DMS 273 treated with DMSO at 0.1 percent for 48 hours (cell line): ENCODE data around the gene DEPDC1.
A peak's percentile ranks its signal among the peaks of the same experiment; 100 is the strongest.
"Not testable (repeated sequence)": the region's sequence is repeated elsewhere in the genome, so short reads cannot be mapped to it uniquely, and the experiment has no call there.

Experiments used
- DNase-seq: peaks from one replicate; lab custom pipeline; 2025; lab: John Stamatoyannopoulos, UW

DEPDC1 gene

DNA sequence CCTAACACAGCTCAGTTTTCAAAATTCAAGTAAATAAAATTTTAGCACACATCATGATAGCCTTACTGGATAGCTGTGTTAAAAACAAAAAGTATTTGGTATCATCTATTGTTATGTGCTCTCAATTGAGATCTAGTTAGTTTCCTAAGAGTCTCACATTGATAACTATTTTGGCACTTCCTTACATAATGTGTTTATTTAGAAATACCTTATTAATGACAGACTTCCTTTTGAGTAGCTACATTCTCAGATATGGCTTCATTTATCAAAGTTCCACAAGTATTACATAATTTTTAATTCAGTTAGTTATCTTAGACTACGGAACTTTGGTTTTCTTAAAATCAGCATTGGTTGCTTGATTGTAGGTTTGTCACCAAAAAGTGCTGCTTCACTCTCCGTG, 20.3 kb downstream of the DEPDC1 start:
- not testable (repeated sequence) for DNase-seq

DNA sequence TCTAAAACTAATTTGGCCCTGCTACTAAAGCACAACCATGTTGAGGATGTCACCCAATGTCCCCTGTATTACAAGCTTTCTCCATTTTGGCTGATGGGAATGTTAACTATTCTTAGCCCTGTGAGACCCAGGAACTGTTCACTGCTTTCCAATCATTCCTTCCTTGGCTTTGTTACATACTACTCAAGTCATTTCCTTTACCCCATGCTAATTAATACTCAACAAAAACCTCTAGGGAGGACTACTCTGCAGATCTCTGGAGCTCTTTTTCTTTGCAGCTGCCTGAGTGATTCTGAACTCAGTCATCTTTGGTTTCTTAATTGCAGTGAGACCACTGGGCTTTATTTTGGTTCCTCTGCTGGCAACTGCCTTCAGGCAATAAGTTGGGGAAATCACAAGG, 23.8 kb downstream of the DEPDC1 start:
- no peak for DNase-seq

DNA sequence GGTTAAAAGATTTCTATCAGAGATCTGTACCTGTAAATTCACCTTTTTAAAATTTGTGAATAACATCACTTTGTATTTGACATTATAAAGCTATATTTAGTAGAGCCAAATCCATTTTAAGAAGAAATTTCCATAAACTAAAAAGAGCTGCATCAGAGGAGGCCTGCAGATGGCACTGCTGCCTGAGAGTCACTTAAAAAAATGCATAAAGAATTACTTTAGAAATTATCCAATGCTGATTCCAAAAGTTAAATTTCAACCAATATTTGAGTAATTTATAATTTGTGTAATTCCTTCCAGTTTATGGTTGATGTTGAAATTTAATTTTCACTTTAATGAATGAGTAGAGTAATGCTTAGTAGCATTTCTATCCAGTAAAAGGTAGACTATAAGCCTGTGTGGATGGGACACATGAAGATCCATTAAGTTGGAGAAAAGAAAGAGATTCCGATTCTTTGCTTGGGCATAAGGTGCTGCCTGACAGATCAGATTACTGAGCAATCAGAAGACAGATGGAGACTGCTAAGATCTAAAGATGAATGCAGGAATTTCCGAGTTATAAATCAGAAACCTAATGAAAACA, 26.4 kb downstream of the DEPDC1 start:
- no peak for DNase-seq

DNA sequence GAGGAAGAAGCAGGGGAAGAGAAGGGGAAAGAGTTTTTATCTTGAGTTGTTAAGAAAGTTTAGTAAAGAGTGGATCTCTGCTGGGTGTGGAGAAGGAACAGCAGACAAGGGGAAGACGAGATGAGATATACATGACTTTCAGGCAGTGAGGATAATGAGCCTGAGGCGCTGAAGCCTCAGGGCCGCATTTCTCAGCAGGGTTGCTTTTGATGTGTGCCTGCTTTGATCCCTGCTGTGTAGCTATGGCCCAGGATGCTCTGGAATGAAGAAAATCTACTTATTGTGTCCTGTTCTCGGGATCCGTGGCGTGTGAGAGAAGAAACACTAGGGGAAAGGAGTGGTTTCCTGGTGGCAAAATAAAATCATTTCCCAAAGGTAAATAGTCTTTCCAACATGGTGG, 32.0 kb downstream of the DEPDC1 start:
- no peak for DNase-seq

DNA sequence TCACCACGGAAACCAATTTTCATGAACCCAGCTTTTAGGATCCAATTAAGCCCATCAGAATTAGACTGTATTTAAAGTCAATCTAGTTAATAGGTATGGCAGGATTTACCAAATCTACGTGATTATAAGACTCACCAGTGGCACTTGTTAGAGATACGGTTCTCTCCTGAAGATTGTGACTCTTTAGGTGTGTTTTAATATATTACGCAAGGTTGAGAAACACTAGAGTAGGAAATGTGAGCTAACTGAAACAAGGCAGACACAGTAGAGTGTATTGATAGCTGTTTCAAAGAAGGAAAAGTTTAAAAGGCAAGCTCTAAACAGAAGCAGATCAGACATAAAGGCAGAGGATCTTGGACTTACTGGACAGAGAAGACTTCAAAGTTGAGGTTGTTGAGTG, 35.9 kb downstream of the DEPDC1 start:
- no peak for DNase-seq

DNA sequence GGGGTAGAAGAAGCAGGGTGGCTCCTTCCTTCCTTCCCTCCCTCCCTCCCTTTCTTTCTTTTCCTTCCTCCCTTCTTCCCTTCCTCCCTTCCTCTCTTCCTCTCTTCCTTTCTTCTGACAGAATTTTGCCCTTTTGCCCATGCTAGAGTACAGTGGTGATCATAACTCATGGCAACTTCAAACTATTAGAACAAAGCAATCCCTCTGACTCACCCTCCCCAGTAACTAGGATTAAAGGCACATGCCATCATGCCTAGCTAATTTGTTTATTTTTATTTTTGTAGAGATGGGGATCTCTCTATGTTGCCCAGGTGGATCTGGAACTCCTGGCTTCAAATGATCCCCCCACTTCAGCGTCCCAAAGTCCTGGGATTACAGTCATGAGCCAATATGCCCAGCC, 37.1 kb downstream of the DEPDC1 start:
- no peak for DNase-seq

DNA sequence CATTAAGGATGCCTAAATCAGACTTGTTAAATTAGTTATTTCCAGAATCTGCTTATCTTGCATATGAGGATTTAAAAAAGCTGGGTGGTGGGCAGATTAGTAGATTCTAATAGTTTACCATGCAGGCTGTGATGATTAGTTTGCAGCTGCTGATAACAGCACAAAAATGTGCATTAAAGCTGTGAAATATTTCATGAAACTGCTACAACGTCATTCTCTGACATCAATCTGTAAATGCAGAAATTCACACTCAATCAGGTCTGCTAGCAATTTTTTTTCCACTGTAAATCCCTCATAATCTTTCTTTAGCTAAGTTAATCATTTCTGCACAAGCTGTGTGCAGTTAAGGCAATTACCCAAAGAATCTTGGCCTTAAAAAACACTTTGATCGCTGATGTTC, 37.8 kb downstream of the DEPDC1 start:
- no peak for DNase-seq

DNA sequence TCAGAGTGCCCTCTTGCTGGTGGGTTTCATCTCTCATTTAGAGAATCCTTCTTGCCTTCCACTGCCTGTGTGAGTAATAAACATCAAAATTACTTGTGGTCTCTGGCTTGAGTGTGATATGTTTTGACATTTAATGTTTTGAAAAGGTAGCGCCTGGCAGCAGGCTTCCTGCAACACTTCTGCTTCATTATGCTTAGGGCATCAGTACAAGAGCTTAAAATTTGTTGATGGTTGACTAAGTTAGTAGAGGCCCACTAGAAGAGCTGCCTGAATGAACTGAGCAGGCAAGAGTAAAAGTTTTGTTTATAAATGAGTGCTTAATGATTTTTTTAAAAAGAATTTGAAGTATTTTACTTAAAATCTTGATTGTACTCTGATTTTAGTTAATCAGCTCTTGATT, 40.7 kb downstream of the DEPDC1 start:
- no peak for DNase-seq

DNA sequence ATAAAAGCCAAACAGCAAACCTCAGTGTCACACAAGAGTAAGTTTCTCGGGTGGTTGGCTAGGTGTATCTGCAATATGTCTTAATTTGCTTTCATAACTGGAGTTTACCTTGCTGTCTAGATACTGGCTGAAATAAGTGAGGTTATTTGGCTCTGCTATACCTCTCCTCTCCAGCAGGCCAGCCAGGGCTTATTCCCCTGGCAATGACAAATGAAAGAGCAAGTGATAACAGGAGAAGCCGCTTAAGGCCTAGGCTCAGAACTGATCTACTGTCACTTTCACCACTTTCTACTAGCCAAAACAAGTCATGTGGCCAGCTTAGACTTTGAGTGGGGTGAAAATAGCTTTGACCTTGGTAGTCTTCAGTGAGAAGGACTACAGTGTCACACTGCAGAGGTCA, 42.3 kb downstream of the DEPDC1 start:
- DNase-seq = no peak

DNA sequence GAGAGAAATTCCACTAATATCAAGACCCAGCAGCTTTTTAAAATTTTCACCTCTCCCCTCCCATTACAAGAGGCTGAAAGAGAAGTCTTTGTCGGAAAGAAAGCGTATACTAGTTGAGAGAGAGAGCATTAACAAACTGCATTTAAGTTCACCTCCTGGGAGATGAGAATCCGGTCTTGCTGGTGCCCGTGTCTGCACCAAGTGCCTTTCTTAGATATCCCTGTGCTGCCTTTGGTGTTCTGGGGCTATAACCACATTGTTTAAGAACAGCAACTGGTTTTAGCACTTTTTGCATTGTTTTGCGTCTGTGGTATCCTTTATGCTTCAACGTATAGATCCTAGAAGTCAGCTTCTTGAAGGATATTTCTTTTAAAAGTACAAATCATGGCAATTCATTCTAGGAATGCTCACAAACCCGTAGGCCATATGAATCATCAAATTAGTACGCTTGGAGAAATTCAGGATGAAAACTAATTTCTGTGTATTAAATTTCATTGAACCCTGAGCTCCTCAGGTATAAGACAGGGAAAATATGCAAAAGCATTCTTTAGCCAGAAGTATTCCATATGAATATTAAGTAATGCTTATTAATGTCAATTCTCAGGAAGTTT, 43.7 kb downstream of the DEPDC1 start:
- DNase-seq = no peak

DNA sequence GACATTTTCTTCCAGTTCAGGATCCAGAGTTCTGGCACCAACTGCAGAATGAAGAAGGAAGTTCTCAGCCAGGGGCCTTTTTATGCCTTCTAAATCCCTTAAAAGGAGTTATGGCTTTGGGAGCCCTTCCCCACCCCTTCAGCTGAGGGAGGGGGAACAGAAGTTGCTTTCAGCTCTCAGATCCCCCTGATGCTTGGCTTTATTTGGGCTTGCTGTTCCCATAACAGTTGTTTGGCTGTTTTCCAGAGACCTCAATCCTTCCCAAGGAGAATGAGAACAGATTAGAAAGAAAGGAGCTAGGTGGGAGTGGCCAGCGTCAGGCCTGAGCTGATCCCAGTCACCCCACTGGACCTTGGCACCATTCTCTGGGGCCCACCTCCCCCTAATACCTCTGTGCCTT, 47.0 kb downstream of the DEPDC1 start, which contains the start of gene RPE65:
RPE65 (minus strand) TSS at position 54 of the 400 bp plus-strand sequence; CDS start at position 5, 49 bp downstream.
- no peak for DNase-seq

DNA sequence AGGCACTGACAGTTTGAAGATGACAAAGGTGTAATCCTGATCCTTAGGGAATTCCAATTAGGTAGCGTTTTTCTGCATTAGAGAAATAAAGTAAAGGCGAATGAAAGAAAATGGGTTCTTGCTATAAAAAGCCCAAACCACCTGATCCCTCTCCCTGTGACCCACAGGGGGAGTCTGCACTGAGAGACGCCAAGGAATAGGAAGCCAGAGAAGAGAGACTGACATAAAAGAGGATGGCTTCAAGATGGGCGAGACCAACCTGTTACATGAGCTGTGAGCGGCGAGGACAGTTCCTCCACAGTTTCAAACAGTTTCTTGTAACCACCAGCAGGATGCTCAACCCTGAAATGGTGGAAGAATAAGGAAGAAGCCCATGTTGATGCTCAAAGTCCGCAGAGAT, 48.5 kb downstream of the DEPDC1 start:
- DNase-seq = no peak

DNA sequence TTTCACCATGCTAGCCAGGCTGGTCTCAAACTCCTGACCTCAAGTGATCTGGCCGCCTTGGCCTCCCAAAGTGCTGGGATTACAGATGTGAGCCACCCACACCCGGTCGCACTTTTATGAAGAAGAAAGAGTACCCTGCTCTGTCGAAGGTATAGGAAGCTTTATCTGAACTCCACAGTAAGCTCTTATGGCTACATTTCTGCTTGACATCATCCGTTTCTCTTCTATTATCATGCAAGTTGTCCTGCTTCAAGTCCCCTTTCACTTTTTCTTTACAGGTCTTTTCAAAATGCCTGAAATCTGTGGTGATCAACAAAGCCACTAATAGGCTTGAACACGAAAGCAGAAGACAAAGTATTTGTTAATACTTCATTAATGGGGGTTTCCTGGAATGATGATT, 51.2 kb downstream of the DEPDC1 start:
- no peak for DNase-seq

DNA sequence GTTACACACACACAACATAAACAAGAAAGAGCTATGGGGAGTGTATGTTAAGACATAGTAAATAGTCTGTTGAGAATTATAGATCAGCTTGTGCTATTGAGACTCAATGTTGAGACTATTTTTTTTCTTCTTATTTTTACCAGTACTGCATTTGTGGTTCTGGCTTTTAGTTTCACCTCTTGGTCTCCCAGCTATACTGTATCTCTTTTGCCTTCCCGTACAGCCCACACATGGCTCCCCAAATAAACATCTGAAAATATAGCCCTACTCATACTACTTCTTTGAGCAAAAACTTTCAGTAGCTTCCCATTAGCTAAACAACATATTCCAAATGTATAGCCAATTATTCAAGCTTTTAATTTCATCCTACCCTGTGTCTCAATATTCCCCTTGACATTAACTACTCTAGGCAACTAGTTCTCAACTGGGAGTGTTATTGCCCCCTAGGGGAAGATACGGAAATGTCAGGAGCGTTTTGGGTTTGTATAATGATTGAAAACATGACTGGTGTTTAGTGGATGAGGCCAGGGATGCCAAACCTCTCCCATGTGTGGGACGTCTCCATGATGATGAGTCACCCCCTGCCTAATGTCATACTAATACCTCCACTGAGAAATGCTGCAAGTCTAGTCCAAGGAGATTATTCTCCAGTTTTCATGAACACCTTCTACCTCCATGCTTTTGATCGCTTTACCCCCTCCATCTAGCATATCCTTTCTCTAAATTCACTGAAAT, 53.9 kb downstream of the DEPDC1 start:
- DNase-seq = peak; percentile 7

DNA sequence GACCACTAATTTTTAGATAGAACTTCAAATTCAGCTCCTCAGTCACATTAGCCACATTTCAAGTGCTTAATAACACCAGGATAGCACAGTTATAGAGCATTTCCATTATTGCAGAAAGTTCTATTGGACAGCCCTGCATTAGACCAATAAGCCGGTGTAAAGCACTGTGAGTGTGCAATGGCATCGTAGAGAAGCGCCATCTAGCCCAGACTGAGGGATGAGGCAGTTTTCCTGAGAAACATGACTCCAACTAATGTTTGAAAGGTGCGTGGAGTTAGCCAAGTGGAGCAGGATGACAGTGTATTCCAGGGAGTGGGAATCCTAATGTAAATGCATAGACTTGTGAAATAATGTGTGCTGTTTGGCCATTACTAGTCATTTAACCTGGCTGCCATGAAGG, 54.9 kb downstream of the DEPDC1 start:
- DNase-seq = no peak

DNA sequence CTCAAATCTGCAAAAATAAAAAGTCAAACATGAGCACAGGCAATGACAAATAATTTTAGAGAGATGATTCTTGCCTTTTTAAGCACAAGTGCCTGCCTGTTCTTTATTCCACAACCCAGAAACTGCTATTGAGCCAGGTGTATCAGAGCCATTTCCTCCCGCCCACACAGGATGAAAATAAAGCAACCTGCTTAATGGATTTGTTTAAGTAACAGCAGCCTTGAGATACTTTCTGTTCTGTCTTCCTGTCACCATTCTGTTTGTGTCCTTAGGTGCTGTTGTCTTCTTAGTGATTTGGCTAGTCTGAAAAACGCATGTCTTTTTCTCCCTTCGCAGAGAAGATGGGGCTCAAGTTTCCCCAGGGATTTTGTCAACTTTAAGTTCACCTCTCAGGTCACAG, 58.6 kb downstream of the DEPDC1 start:
- DNase-seq = no peak

DNA sequence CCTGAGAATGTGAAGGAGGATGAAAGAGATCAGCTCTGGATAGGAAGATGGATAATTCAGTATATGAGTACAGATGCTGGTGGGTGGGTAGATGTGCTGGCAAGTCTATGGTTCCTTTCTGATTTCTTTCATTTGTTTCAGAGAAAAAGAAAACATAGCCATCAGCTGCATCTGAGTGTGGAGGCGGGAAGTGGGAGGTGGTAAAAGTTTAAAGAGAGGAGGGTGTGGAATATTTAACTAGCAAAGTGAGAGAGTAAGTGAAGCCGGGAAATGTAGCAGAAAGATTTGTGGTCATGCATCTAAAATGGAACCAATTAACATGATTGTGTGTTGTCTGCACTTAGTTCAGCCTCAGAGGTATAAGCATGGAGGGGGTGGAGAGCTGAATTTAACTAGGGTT, 63.5 kb downstream of the DEPDC1 start:
- DNase-seq = no peak

DNA sequence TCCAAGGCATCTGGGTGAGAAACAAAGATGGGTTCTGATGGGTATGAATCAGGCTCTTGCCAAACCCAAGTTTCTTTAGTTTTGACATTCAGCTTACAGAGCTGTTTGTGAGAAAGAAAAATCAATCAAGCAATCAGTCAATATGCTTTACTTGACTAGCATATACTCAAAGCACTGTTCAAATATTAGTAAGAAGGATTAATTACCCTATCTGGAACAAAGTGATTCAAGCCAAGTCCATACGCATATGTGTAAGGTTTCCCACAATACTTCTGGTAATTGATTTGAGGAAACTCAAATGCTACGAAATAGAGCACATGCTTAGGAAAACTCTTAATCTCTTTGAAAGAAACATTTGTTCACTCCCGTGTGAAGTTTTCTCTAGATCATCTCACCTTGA, 65.8 kb downstream of the DEPDC1 start:
- no peak for DNase-seq

DNA sequence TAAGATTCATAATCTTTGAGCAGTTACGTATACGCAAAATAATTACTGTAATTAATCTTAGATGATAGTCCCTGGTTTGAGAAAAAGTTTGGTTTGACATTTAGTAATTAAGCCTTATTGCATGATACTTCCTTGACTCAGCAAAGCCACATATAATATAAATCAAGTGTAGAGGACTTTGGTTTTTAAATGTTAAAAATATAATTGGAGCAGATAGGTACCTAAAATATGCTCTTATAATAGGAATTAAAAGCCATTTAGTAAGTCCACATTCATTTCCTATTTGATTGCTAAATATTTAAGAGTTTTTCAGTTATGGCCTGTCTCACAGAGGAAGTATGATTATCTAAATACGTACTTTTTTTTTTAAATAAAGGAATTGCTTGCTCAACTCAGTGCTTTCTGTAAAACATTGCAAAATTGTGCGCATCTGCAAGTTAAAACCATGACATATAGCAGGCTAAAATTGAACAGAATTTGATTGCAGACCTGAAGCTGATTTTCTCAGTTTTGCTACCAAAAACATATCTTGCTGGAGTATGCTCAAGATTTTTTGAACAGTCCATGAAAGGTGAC, 67.6 kb downstream of the DEPDC1 start:
- DNase-seq = no peak

DNA sequence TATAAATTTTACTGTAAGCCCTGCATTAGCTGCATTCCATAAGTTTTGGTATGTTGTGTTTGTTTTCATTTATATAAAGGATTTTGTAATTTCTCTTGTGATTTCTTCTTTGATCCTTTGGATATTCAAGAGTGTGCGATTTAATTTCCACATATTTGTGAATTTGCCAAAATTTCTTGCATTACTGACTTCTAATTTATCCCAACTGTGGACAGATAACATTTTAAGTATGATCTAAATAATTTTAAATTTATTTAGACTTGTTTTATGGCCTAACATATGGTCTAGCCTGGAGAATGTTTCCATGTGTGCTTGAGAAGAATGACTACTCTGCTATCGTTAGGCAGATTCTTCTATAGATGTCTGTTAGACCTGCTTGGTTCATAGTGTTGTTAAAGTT, 70.3 kb downstream of the DEPDC1 start:
- DNase-seq = no peak
